SJCRH30 (cell line): ENCODE results near the gene MT1M. TPM values are rescaled to one million over a fixed set of nuclear protein-coding genes. Genes with fewer than 3 reads are reported as not detected.
A peak's percentile ranks its signal among the peaks of the same experiment; 100 is the strongest.
"Not testable (repeated sequence)": the region's sequence is repeated elsewhere in the genome, so short reads cannot be mapped to it uniquely, and the experiment has no call there.

Source experiments
- DNase-seq, 2 experiments: peaks; one replicate each; pipeline ENCODE4 v3.0.0-alpha.2; 2015 to 2020
- H3K27ac ChIP-seq: fragments of 250-450 bp; sonication (Bioruptor Pico); 2 replicates; pipeline ENCODE4 v1.5.1; 2020; ENCODE audit warnings: mild to moderate bottlenecking, moderate library complexity
- H3K27me3 ChIP-seq: fragments of 250-450 bp; sonication (Bioruptor Pico); 2 replicates; pipeline ENCODE4 v1.5.1; 2020; ENCODE audit warnings: mild to moderate bottlenecking, moderate library complexity
- H3K36me3 ChIP-seq: fragments of 250-450 bp; sonication (Bioruptor Pico); 2 replicates; pipeline ENCODE4 v1.5.1; 2020; ENCODE audit warnings: mild to moderate bottlenecking, moderate library complexity
- H3K4me1 ChIP-seq: fragments of 250-450 bp; sonication (Bioruptor Pico); 2 replicates; pipeline ENCODE4 v1.5.1; 2020; ENCODE audit warnings: mild to moderate bottlenecking, moderate library complexity
- H3K4me3 ChIP-seq: fragments of 250-450 bp; sonication (Bioruptor Pico); 2 replicates; pipeline ENCODE4 v1.5.1; 2020; ENCODE audit warnings: mild to moderate bottlenecking, moderate library complexity
- H3K9me3 ChIP-seq: fragments of 250-450 bp; sonication (Bioruptor Pico); replicated peaks from 2 replicates; pipeline ENCODE4 v1.5.1; 2020; ENCODE audit warnings: mild to moderate bottlenecking, moderate library complexity
- total RNA-seq: library from RNA; depleted of rRNA; stranded (reverse); fragments of >200 nt; shearing (Covaris generic); gene quantifications from 2 replicates; pipeline ENCODE4 v1.2.3, GENCODE V29; 2014

Gene MT1M
- total RNA-seq, 1 experiment from 2014 or later: not detected

DNA sequence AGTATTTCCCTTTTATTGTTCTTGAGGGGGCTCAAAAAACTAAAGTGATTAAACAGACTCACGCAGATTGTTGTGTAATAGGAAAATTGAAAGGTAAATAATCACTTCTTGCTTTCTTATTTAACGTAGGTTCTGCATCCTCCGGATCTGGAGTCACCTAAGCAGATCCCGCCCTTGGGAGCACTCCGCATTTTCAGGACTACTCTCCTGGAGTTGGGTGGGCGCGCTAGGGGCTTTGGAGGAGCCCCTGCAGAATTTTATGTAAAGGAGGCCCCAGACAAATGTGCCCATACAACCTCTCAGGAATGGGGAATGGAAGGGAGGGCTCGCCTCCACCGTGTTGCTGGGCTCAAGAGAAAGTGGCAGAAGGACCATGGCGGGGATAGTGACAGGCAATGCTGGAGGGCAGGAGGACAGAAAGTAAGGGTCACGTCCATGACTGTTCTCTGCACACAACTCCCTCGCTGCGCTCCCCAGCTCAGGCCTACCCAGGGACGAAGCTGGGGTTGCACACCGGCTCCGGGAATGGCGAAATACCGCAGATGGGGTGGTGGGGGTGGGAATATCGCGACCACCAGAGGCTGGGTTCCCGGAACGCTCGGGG, 15.7 kb upstream of the MT1M start:
- no peak overlapping the region for H3K4me3 ChIP-seq

DNA sequence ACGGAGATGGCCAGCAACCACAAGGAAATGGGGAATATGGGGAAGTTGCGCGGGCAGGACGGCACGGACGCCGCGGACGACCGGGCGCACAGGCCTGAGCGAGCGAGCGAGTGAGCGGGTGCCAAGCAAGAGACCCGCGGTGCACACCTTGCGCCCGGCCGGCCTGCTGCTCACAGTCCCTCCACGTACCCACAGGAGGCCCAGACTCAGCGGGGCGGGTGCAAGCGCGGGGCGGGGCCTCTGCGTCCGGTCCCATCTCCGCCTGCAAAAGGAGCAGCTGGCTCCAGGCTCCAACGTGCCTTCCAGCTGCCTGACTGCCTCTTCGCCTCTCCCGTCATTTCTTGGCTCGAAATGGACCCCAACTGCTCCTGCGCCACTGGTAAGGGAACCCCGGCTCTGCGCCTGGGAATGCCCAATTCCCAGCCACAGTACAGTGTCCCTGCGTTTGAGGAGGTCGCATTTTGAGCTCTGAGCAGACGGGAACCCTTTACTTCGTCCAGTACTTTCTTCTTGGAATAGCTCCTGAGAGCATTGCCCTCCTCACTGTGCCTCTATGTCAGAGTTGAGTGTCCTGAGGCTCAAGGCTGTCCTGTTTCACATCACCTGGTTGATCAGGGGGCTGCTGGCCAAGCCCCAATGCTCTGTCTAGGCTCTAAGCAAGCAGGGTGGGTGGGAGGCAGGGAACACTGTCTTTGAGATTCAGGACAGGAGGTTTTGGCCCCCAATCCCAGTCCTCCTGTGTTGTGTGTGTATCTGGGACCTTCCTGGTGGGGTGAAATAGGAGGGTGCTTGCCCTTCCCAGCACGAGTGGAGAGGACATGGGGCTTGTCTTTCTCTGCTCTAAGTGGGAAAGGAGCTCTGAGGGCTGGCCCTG, 15.0 kb upstream of the MT1M start:
- H3K27me3 ChIP-seq: peaks cover 15% of the 10 kb centered on the region
- DNase-seq: no peak
- no peak overlapping the region for H3K4me3 ChIP-seq
- no peaks in the 10 kb centered on the region for H3K4me1 ChIP-seq
- H3K27ac ChIP-seq: no peak overlapping the region
- no peaks in the 10 kb centered on the region for H3K9me3 ChIP-seq
- no peaks in the 10 kb centered on the region for H3K36me3 ChIP-seq

More for the DNA sequence above, 15.7 kb upstream of the MT1M start:
- no peak overlapping the region for H3K27ac ChIP-seq
- no peak for DNase-seq
- H3K27me3 ChIP-seq: peaks cover 15% of the 10 kb centered on the region
- no peaks in the 10 kb centered on the region for H3K9me3 ChIP-seq
- H3K36me3 ChIP-seq: no peaks in the 10 kb centered on the region
- H3K4me1 ChIP-seq: peaks cover under 1% of the 10 kb centered on the region

DNA sequence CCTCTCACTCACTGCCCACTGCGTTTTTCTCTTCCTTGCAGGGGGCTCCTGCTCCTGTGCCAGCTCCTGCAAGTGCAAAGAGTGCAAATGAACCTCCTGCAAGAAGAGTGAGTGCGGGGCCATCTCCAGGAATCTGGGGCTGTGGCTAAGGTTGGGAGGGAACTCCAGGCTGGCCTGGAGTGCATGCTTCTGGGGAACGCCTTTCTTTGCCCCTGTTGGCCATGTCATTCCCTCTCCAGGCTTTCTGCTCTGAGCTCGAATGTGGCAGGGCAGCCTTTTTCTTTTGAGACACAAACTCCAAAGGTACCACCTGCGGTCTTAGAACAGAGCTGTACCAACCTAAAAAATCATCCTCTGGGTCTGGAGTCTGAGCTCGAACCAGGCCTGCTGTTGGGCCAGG, 14.3 kb upstream of the MT1M start:
- Histone ChIP-seq H3K4me1 (no peaks in the 10 kb centered on the region), H3K9me3 (no peaks in the 10 kb centered on the region), H3K27ac (no peak overlapping the region), H3K4me3 (no peak overlapping the region), H3K36me3 (no peaks in the 10 kb centered on the region), H3K27me3 (peaks cover 15% of the 10 kb centered on the region)
- no peak for DNase-seq

DNA sequence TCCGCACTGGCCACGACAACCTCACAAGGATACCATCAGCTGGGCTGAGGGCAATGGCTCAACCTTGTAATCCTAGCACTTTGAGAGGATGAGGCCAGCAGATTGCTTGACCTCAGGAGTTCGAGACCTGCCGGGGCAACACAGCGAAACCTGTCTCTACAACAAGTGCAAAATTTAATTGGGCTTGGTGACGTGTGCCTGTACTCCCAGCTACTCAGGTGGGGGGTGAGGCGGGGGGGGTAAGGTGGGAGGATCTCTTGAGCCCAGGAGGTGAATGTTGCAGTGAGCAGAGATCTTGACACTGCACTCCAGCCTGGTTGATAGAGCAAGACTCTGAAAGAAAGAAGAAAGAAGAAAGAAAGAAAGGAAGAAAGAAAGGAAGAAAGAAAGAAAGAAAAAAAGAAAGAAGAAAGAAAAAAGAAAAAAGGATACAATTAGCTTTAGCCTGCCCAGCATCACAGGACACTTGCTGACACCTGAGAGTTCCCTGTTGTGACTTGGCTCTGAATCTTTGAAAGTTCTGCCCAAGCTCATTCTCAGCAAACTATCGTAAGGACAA, 12.0 kb upstream of the MT1M start:
- H3K4me3 ChIP-seq: no peak overlapping the region
- H3K4me1 ChIP-seq: no peaks in the 10 kb centered on the region
- H3K27me3 ChIP-seq: peaks cover 15% of the 10 kb centered on the region
- no peak for DNase-seq
- H3K9me3 ChIP-seq: no peaks in the 10 kb centered on the region
- no peaks in the 10 kb centered on the region for H3K36me3 ChIP-seq
- no peak overlapping the region for H3K27ac ChIP-seq

DNA sequence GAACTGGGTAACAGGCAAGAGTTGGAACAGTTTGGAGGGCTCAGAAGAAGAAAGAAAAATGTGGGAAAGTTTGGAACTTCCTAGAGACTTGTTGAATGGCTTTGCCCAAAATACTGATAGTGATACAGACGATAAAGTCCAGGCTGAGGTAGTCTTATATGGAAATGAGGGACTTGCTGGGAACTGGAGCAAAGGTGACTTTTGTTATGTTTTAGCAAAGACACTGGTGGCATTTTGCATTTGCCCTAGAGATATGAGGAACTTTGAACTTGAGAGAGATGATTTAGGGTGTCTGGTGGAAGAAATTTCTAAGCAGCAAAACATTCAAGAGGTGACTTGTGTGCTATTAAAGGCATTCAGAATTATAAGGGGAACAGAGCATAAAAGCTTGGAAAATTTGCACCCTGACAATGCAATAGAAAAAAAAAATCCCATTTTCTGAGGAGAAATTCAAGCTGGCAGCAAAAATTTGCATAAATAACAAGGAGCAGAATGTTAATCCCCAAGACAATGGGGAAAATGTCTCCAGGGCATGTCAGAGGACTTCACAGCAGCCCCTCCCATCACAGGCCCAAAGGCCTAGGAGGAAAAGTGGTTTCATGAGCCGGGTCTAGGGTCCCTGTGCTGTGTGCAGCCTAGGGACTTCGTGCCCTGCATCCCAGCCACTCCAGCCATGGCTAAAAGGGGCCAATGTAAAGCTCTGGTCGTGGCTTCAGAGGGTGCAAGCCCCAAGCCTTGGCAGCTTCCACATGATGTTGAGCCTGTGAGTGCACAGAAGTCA, 10.6 kb upstream of the MT1M start:
- H3K4me3 ChIP-seq, DNase-seq, H3K36me3 ChIP-seq, H3K9me3 ChIP-seq, H3K27ac ChIP-seq, H3K4me1 ChIP-seq: not testable (repeated sequence)
- peaks cover 15% of the 10 kb centered on the region for H3K27me3 ChIP-seq

DNA sequence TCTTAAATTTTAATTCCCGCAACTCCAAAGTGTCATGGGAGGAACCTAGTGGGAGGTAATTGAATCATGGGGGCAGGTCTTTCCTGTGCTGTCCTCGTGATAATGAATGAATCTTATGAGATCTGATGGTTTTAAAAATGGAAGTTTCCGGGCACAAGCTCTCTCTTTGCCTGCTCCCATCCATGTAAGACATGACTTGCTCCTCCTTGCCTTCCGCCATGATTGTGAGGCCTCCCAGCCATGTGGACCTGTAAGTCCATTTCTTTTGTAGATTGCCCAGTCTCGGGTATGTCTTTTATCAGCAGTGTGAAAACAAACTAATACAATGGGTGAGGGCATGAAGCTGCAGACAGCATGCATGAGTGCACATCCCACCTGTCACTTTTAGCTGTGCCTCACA, 9.3 kb upstream of the MT1M start:
- H3K4me3 ChIP-seq, H3K9me3 ChIP-seq, DNase-seq, H3K4me1 ChIP-seq, H3K27ac ChIP-seq, H3K36me3 ChIP-seq: not testable (repeated sequence)
- H3K27me3 ChIP-seq: peaks cover 15% of the 10 kb centered on the region

DNA sequence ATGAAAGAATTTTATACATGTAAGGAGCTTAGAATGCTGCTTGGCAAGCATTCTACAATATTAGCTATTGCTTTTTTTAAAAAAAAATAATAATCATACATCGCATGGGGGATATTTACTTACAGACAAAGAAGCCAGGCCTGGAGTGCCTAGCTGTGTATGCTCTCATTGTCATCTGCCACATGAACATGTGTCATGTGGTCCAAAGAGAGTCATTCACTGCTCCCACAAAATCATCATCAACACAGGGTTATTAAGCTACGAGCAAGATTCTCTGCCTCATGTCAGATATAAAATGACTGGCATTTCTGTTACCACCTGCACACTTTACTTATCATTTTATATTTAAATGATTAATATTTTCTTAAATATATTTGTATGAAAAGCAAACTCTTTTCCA, 8.8 kb upstream of the MT1M start:
- Histone ChIP-seq H3K27ac (no peak overlapping the region), H3K4me3 (no peak overlapping the region), H3K36me3 (no peaks in the 10 kb centered on the region), H3K9me3 (no peaks in the 10 kb centered on the region), H3K4me1 (0 out of 2 replicates have a peak, but pooled peaks cover 2% of the 10 kb centered on the region), H3K27me3 (peaks cover 11% of the 10 kb centered on the region)
- no peak for DNase-seq

DNA sequence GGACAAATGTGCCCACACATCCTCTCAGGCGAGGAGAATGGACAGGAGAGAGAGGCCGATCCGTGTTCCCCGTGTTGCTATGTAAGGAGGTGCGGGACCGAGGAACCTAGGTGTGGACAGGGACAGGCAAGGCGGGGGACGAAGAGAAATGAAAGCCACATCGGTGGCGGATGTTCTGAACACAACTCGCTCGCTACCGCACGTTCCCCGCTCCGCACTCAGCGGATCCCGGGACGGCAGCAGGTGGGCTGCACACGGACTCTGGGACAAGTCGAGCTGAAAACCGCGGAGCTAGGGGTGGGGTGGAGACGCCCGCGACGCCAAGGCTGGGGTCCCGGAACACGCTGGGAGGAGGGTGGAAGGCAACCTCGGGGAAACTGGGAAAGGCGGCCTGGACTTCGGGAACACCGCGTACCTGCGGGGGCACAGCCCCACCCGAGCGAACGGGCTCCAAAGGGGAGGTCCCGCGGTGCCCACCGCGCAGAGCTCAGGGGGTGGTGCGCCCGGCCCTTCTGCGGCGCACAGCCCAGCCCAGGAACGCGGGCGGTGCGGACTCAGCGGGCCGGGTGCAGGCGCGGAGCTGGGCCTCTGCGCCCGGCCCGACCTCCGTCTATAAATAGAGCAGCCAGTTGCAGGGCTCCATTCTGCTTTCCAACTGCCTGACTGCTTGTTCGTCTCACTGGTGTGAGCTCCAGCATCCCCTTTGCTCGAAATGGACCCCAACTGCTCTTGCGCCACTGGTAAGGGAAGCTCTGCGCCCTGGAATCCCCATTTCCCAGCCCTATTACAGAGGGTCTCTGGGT, 7.1 kb upstream of the MT1M start, which contains the start of gene MT1E:
Gene MT1E (plus strand): TSS at position 642 of the 803 bp plus-strand sequence. CDS start 71 bp downstream, at position 713.
- Histone ChIP-seq H3K4me1 (0 out of 2 replicates have a peak, but pooled peaks cover 2% of the 10 kb centered on the region), H3K4me3 (no peak within 1 kb of the TSS), H3K9me3 (no peaks in the 10 kb centered on the region), H3K27me3 (no peaks in the 10 kb centered on the region), H3K36me3 (no peaks in the 10 kb centered on the region), H3K27ac (no peak within 1 kb of the TSS)
- DNase-seq: no peak

DNA sequence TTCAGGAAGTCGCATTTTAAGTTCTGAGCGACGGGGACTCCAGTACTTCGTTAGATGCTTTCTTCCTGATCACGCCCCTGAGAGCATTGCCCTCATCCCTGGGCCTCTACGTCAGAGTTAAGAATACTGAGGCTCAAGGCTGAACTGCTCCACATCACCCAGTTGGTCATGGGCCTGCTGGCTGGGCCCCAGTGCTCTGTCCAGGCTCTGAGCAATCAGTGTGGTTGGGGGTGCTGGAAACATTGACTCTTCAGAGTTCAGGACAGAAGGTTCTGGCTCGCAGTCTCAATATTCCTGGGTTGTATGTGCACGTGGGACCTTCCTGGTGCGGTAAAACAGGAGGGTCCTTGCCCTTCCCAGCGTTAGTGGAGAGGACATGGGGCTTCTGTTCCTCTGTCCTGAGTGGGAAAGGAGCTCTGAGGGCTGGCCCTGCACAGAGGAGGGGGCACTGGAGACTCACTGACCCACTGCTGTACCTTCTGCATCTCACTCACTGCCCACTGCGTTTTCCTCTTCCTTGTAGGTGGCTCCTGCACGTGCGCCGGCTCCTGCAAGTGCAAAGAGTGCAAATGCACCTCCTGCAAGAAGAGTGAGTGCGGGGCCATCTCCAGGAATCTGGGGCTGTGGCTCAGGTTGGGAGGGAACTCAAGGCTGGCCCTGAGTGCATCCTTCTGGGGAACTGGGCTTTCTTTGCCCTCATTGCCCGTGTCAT, 6.4 kb upstream of the MT1M start:
- no peak overlapping the region for H3K27ac ChIP-seq
- H3K36me3 ChIP-seq: no peaks in the 10 kb centered on the region
- no peak for DNase-seq
- no peak overlapping the region for H3K4me3 ChIP-seq
- H3K27me3 ChIP-seq: no peaks in the 10 kb centered on the region
- 0 out of 2 replicates have a peak, but pooled peaks cover 2% of the 10 kb centered on the region for H3K4me1 ChIP-seq
- no peaks in the 10 kb centered on the region for H3K9me3 ChIP-seq

DNA sequence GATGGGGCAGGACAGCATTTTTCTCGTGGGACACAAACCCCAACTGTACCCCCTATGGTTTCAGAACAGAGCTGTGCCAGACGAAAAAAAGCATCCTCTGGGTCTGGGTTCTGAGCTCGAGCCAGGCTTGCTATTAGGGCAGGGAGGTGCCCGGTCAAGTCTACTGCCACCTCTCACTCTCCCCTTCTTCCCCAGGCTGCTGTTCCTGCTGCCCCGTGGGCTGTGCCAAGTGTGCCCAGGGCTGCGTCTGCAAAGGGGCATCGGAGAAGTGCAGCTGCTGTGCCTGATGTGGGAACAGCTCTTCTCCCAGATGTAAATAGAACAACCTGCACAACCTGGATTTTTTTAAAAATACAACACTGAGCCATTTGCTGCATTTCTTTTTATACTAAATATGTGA, 5.8 kb upstream of the MT1M start:
- Histone ChIP-seq H3K27ac (no peak overlapping the region), H3K4me1 (0 out of 2 replicates have a peak, but pooled peaks cover 2% of the 10 kb centered on the region), H3K36me3 (no peaks in the 10 kb centered on the region), H3K9me3 (no peaks in the 10 kb centered on the region), H3K27me3 (no peaks in the 10 kb centered on the region), H3K4me3 (no peak overlapping the region)
- DNase-seq: no peak

DNA sequence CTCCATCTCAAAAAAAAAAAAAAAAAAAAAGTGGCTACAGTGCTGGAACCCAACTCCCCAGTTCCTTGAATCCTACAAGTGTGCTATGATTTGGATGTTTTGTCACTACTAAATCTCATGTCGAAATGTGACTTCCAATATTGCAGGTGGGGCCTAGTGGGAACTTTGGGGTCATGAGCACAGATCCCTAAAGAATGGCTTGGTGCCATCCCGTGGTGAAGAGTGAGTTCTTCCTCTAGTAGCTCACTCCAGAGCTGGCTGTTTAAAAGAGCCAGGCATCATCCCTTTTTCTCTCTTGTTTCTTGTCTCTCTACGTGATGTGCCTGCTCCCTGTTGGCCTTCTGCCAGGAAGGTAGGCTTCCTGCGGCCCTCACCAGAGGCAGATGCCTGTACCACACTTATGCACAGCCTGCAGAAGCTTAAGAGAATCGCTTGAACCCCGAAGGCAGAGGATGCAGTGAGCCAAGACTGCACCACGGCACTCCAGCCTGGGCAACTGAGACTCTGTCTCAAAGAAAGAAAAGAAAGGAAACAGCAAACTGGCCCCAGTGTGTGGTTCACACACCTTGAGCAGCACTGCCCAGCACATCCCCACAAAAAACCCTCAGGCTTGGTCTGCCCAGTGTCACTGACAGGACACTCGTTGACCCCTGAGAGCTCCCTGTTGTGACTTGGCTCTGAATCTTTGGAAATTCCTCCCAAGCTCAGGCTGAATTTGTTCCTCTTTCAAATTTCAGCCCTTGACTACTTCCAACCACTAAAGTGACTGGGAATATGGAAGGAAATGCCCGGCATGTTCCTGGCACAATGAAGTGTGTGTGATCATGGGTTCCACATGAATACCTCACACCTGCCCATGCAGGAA, 3.7 kb upstream of the MT1M start:
- Histone ChIP-seq H3K36me3 (no peaks in the 10 kb centered on the region), H3K4me3 (no peak overlapping the region), H3K27me3 (peaks cover 3% of the 10 kb centered on the region), H3K4me1 (0 out of 2 replicates have a peak, but pooled peaks cover 2% of the 10 kb centered on the region), H3K27ac (no peak overlapping the region), H3K9me3 (no peaks in the 10 kb centered on the region)
- DNase-seq: peak in 1 of 2 experiments; percentile 18

DNA sequence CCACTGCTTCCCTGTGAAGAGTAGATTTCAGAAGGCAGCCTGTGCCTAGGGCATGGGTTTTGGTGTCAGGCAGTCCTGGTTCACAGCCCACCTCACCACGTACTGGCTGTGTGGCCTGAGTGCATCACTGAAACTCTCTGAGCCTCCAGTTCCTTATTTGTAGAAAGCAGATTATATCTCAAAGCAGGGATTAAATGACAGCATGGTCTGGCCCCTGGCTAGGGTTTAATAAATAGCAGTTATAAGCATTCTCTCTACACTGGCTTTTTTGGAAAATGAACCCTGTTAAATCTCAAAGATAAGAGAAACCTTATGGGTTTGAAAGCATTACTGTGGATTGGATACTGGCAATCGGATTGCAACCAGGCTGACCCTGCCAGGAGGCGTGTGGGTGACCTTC, 2.9 kb upstream of the MT1M start:
- Histone ChIP-seq H3K4me3 (no peak overlapping the region), H3K36me3 (no peaks in the 10 kb centered on the region), H3K9me3 (no peaks in the 10 kb centered on the region), H3K4me1 (0 out of 2 replicates have a peak, but pooled peaks cover 2% of the 10 kb centered on the region), H3K27ac (no peak overlapping the region), H3K27me3 (peaks cover 3% of the 10 kb centered on the region)
- DNase-seq: no peak

DNA sequence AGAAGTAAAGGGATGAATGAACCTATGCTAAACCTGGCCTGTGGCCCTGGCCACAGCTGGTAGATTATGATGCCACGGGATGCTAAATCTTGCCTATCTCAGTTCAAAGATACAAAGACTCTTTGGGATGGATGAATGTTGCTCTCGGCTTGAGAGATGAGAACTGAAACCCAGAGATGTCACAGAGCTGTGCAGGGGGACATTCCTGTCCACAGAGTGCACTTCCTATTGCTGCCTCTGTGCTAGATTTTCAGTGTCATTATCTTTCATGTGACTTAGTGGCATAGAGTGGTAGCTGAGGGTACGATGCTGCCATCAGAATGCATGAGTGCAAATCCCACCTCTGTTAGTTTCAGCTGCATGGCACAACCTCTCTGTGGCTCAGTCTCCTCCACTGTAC, 2.3 kb upstream of the MT1M start:
- Histone ChIP-seq H3K4me3 (no peak overlapping the region), H3K4me1 (0 out of 2 replicates have a peak, but pooled peaks cover 2% of the 10 kb centered on the region), H3K27ac (no peak overlapping the region), H3K27me3 (peaks cover 3% of the 10 kb centered on the region), H3K36me3 (no peaks in the 10 kb centered on the region), H3K9me3 (no peaks in the 10 kb centered on the region)
- DNase-seq: no peak
